Thoracic aorta (tissue), 2 donors: ENCODE results near the gene CDHR2. TPM values are rescaled to one million over a fixed set of nuclear protein-coding genes. Genes with fewer than 3 reads are reported as not detected.
A peak's percentile ranks its signal among the peaks of the same experiment; 100 is the strongest.

ENCODE experiments used
- ATAC-seq: fragments of 150-250 bp; one replicate; pipeline ENCODE4 v1.8.0; 2017; ENCODE audit warnings: low read depth; ENCODE audit not compliant: insufficient number of reproducible peaks, low FRiP score
- DNase-seq: peaks from one replicate; pipeline ENCODE4 v3.0.0-alpha.2; 2020; ENCODE audit warnings: low spot score
- H3K27ac ChIP-seq, 2 donors: fragments of 200-600 bp; sonication (generic); 1 replicate in 1 of 2; 2 replicates in 1 of 2; pipeline ENCODE4 v1.5.1; 2016; ENCODE audit warnings: mild to moderate bottlenecking in 2 of 2, moderate library complexity in 2 of 2
- H3K27me3 ChIP-seq: fragments of 200-600 bp; sonication (generic); replicated peaks from 2 replicates; pipeline ENCODE4 v1.6.0; 2016; ENCODE audit warnings: mild to moderate bottlenecking; ENCODE audit not compliant: insufficient read depth
- H3K36me3 ChIP-seq: fragments of 200-600 bp; sonication (generic); one replicate; pipeline ENCODE4 v1.5.1; 2016
- H3K4me1 ChIP-seq, 2 donors: fragments of 200-600 bp; sonication (generic); 1 replicate in 1 of 2; 2 replicates in 1 of 2; pipeline versions ENCODE4 v1.5.1 to v1.6.0; 2016; ENCODE audit warnings: low read depth in 2 of 2, mild to moderate bottlenecking in 1 of 2; ENCODE audit not compliant: control insufficient read depth in 1 of 2
- H3K4me3 ChIP-seq: fragments of 200-600 bp; sonication (generic); 2 replicates; pipeline ENCODE4 v1.5.1; 2016; ENCODE audit warnings: mild to moderate bottlenecking
- H3K9me3 ChIP-seq: fragments of 200-600 bp; sonication (generic); 2 replicates; pipeline ENCODE4 v1.5.1; 2016
- total RNA-seq, 2 donors: library from RNA; depleted of rRNA; stranded (reverse); fragments of >200 nt; gene quantifications; one replicate each; pipeline versions ENCODE4 v1.1.0 to v1.2.3, GENCODE V29; 2016
- TF ChIP-seq, protein P1 (sequence below): fragments of 200-600 bp; sonication (generic); IDR thresholded peaks from one replicate; pipeline ENCODE4 v1.5.1; 2019; ENCODE audit warnings: antibody characterized with exemption

Gene CDHR2
- total RNA-seq, 2 donors from 2014 or later = not detected

- TF ChIP-seq, protein P1, sequence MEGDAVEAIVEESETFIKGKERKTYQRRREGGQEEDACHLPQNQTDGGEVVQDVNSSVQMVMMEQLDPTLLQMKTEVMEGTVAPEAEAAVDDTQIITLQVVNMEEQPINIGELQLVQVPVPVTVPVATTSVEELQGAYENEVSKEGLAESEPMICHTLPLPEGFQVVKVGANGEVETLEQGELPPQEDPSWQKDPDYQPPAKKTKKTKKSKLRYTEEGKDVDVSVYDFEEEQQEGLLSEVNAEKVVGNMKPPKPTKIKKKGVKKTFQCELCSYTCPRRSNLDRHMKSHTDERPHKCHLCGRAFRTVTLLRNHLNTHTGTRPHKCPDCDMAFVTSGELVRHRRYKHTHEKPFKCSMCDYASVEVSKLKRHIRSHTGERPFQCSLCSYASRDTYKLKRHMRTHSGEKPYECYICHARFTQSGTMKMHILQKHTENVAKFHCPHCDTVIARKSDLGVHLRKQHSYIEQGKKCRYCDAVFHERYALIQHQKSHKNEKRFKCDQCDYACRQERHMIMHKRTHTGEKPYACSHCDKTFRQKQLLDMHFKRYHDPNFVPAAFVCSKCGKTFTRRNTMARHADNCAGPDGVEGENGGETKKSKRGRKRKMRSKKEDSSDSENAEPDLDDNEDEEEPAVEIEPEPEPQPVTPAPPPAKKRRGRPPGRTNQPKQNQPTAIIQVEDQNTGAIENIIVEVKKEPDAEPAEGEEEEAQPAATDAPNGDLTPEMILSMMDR = no peak
- DNase-seq = no peak
- no peaks in the 10 kb centered on the region for H3K9me3 ChIP-seq
- H3K4me3 ChIP-seq = no peak overlapping the region
- no peaks in the 10 kb centered on the region for H3K36me3 ChIP-seq
- no peak for ATAC-seq
- H3K27me3 ChIP-seq = no peaks in the 10 kb centered on the region
- peaks cover 0 to 4% of the 10 kb centered on the region in 2 donors for H3K4me1 ChIP-seq
- H3K27ac ChIP-seq = no peak overlapping the region
Observed at GRCh38 chr5:176593273-176593869, 44.2 kb downstream of the CDHR2 start.

- Histone ChIP-seq H3K4me3 (no peak overlapping the region), H3K9me3 (no peaks in the 10 kb centered on the region), H3K4me1 (peaks cover 0 to 4% of the 10 kb centered on the region in 2 donors), H3K36me3 (no peaks in the 10 kb centered on the region), H3K27me3 (no peaks in the 10 kb centered on the region), H3K27ac (no peak overlapping the region)
- no peak for DNase-seq
- TF ChIP-seq, protein P1 = no peak
- ATAC-seq = no peak
Observed at GRCh38 chr5:176594554-176594953, 45.4 kb downstream of the CDHR2 start.

- Histone ChIP-seq H3K9me3 (no peaks in the 10 kb centered on the region), H3K27ac (no peak overlapping the region), H3K4me1 (peaks cover 0 to 4% of the 10 kb centered on the region in 2 donors), H3K27me3 (no peaks in the 10 kb centered on the region), H3K36me3 (no peaks in the 10 kb centered on the region), H3K4me3 (no peak overlapping the region)
- no peak for DNase-seq
- TF ChIP-seq, protein P1 = no peak
- no peak for ATAC-seq
Observed at GRCh38 chr5:176595386-176595943, 46.3 kb downstream of the CDHR2 start.

DNA sequence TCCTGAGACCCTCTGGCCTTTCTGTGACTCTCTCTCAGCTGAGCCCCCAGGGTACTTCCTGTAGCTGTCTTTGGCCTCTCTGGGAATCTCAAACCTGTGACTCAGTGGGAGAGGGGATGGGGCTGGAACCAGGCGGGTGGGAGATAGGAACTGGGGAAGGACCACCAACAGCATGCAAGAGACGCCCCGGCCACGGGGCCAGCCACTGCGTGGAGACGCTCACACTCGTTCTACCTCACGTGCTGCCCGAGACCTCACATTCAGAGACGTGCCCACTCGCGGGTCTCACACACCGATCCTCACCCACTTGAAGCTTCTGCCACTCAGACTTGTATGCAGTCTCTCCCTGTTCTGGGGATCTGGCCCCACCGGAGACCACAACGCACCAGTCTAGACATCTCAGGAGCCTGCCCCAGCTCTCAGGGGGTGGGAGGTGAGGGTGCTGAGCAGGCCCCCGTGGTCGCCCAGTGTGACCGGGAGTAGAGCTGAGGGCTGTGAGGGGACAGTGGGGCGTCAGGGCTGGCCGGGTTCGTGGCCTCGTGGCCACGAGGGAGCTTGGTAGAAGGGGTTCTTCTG, 47.0 kb downstream of the CDHR2 start:
- Histone ChIP-seq H3K4me3 (no peak overlapping the region), H3K27ac (no peak overlapping the region), H3K27me3 (no peaks in the 10 kb centered on the region), H3K36me3 (no peaks in the 10 kb centered on the region), H3K9me3 (no peaks in the 10 kb centered on the region), H3K4me1 (peaks cover 0 to 4% of the 10 kb centered on the region in 2 donors)
- TF ChIP-seq, protein P1 = no peak
- ATAC-seq (no peak), DNase-seq (no peak)

DNA sequence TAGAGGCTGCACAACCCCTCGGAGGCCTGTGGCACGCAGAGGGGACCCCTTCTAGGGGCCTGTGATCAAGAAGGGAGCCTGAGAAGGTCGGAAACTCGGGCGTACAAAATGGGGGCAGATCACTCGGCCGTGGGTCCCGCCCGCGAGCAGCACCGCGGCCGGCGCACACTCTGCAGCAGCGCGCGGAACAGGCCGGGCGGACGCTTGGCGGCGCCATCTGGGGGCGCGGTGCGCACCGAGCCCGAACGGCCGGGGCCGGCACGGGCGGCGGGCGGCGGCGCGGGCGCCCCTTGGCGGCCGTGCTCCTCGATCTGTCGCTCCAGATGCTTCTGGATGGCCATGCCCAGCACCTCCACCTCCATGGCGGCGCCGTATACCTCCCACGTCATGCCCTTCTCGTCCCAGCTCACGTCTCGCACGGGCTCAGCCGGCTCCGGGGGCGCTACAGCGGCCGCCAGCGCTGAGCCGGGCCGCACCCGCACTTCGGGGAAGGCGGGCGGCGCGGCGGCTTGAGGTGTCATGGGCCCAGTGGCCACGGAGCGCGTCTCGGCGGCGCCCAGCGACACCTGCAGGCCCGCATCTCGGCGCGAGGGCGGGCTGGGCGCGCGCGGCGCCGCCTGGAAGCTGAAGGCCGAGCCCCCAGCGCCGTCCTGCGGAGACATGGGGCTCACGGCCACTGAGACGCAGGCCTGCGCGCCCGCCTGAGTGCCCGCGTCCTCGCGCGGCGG, 47.7 kb downstream of the CDHR2 start:
- H3K27ac ChIP-seq = no peak overlapping the region
- H3K27me3 ChIP-seq = no peaks in the 10 kb centered on the region
- peak overlapping the region; percentile 63 for H3K4me3 ChIP-seq
- TF ChIP-seq, protein P1 = no peak
- H3K9me3 ChIP-seq = no peaks in the 10 kb centered on the region
- no peak for ATAC-seq
- no peaks in the 10 kb centered on the region for H3K36me3 ChIP-seq
- no peak for DNase-seq
- peaks cover 0 to 4% of the 10 kb centered on the region in 2 donors for H3K4me1 ChIP-seq
